GM13977 (cell line): ENCODE data around the gene UNC13B.

Source experiments
- DNase-seq: peaks from one replicate; pipeline ENCODE4 v3.0.0; 2012; ENCODE audit warnings: low spot score
- CTCF ChIP-seq: IDR thresholded peaks from 2 replicates; pipeline ENCODE4 v1.5.1; 2012; ENCODE audit warnings: mild to moderate bottlenecking, control low read depth; ENCODE audit not compliant: insufficient read depth; ENCODE audit errors: extremely low read depth, missing control alignments
- in situ Hi-C: fragments of 300-500 bp; cut with MboI; formaldehyde crosslinking; loops from one replicate; pipeline ENCODE4 v1.12.0; 2022; ENCODE audit warnings: low sequenced_read_pairs, low pct_unique_long_range_greater_than_20kb, mixed read lengths, inconsistent platforms; ENCODE audit not compliant: unreplicated experiment

Gene UNC13B

GRCh38 chr9:35186524-35186923 is 24.7 kb downstream of the UNC13B start:
- in situ Hi-C loops: no loop called here
- DNase-seq: no peak
- no peak for TF ChIP-seq CTCF

GRCh38 chr9:35190203-35190602 is 28.4 kb downstream of the UNC13B start:
- TF ChIP-seq CTCF: no peak
- DNase-seq: no peak
- in situ Hi-C loops: no loop called here

GRCh38 chr9:35191105-35191504 is 29.3 kb downstream of the UNC13B start:
- no peak for TF ChIP-seq CTCF
- in situ Hi-C loops: no loop called here
- DNase-seq: no peak

GRCh38 chr9:35193762-35194161 is 32.0 kb downstream of the UNC13B start:
- in situ Hi-C loops: no loop called here
- DNase-seq: no peak
- TF ChIP-seq CTCF: no peak

- DNase-seq: no peak
- TF ChIP-seq CTCF: no peak
- in situ Hi-C loops: no loop called here
These were observed 33.9 kb downstream of the UNC13B start for GRCh38 chr9:35195683-35196082.

GRCh38 chr9:35198191-35198590 is 36.4 kb downstream of the UNC13B start:
- in situ Hi-C loops: no loop called here
- no peak for TF ChIP-seq CTCF
- no peak for DNase-seq

GRCh38 chr9:35203528-35203927 is 41.7 kb downstream of the UNC13B start:
- DNase-seq: no peak
- no peak for TF ChIP-seq CTCF
- in situ Hi-C loops: no loop called here
